ENCODE data around the gene FASTKD3.

- no peak for TF ChIP-seq CTCF (conservative IDR thresholded peaks at IDR 0.05)
- TF ChIP-seq EZH2 (IDR thresholded peaks at IDR 0.05; ENCODE audit: low read depth): no peak
Observed at GRCh38 chr5:7881816-7882215, 13.0 kb upstream of the FASTKD3 start.

Data from PC-9 (cell line).